Ishikawa (cell line): ENCODE measurements around the gene SLC19A3.

Experiments used
- CEBPB ChIP-seq: IDR thresholded peaks from 2 replicates; pipeline ENCODE4 v1.6.1; 2012
- CREB1 ChIP-seq: IDR thresholded peaks from 2 replicates; pipeline ENCODE4 v1.6.1; 2012; ENCODE audit warnings: low read depth
- EGR1 ChIP-seq: IDR thresholded peaks from 2 replicates; pipeline ENCODE4 v1.6.1; 2012
- EP300 ChIP-seq: IDR thresholded peaks from 2 replicates; pipeline ENCODE4 v1.6.1; 2012; ENCODE audit warnings: borderline replicate concordance
- FOXM1 ChIP-seq: IDR thresholded peaks from 2 replicates; pipeline ENCODE4 v1.6.1; 2012; ENCODE audit warnings: low read depth, borderline replicate concordance
- NFIC ChIP-seq: IDR thresholded peaks from 2 replicates; pipeline ENCODE4 v1.6.1; 2012
- TAF1 ChIP-seq: IDR thresholded peaks from 2 replicates; pipeline ENCODE4 v1.6.1; 2012; ENCODE audit warnings: low read depth, mild to moderate bottlenecking
- TCF12 ChIP-seq: IDR thresholded peaks from 2 replicates; pipeline ENCODE4 v1.6.1; 2012; ENCODE audit warnings: low read depth
- YY1 ChIP-seq: IDR thresholded peaks from 2 replicates; pipeline ENCODE4 v1.6.1; 2012; ENCODE audit warnings: low read depth
- ZBTB7A ChIP-seq: IDR thresholded peaks from 2 replicates; pipeline ENCODE4 v1.6.1; 2012; ENCODE audit warnings: low read depth
- TF ChIP-seq, protein P1 (sequence below): IDR thresholded peaks from 2 replicates; pipeline ENCODE4 v1.6.1; 2012; ENCODE audit warnings: low read depth, mild to moderate bottlenecking

DNA sequence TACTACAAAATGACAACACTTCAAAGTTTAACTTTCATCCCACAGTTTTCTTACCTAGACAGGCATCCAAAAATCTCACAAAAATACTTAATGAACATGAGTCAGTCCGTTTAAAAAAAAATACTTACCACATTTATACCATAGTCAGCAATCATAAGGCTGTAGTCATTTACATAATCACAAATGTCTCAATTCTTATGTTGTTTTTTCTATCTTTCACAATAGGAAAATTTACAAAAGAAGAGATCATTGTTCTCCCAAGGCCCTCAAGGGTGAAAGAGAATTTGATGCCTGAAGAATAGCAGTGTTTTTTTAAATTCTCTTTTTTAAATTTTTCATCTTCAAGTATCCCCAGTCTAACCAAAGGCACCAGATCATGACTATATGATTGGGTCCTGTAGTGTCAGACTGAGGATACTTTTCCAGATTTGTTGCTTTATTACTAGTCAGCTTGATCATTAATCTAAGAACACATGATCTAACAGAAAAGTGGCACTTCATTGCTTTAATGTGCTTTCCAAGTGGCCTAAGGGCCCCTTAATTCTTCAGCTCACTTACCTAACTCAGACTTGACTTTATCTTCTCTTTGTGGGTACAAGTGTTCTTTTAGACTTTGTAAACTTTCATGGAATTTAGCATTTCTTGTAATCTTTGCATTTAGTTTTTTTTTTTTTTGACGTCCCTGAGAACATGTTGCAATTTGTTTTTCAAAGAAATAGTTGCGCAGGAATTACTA is 46.5 kb downstream of the SLC19A3 start:
- TF ChIP-seq TAF1 (no peak), TCF12 (no peak), EP300 (no peak), CEBPB (no peak), EGR1 (no peak), FOXM1 (no peak), CREB1 (no peak), ZBTB7A (no peak), NFIC (no peak), YY1 (no peak)
- TF ChIP-seq, protein P1, sequence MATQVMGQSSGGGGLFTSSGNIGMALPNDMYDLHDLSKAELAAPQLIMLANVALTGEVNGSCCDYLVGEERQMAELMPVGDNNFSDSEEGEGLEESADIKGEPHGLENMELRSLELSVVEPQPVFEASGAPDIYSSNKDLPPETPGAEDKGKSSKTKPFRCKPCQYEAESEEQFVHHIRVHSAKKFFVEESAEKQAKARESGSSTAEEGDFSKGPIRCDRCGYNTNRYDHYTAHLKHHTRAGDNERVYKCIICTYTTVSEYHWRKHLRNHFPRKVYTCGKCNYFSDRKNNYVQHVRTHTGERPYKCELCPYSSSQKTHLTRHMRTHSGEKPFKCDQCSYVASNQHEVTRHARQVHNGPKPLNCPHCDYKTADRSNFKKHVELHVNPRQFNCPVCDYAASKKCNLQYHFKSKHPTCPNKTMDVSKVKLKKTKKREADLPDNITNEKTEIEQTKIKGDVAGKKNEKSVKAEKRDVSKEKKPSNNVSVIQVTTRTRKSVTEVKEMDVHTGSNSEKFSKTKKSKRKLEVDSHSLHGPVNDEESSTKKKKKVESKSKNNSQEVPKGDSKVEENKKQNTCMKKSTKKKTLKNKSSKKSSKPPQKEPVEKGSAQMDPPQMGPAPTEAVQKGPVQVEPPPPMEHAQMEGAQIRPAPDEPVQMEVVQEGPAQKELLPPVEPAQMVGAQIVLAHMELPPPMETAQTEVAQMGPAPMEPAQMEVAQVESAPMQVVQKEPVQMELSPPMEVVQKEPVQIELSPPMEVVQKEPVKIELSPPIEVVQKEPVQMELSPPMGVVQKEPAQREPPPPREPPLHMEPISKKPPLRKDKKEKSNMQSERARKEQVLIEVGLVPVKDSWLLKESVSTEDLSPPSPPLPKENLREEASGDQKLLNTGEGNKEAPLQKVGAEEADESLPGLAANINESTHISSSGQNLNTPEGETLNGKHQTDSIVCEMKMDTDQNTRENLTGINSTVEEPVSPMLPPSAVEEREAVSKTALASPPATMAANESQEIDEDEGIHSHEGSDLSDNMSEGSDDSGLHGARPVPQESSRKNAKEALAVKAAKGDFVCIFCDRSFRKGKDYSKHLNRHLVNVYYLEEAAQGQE: no peak
